NK-92 (cell line): ENCODE data around the gene LGR6.

Experiments used
- DNase-seq: peaks from one replicate; lab custom pipeline; 2025; ENCODE audit not compliant: unreplicated experiment; lab: John Stamatoyannopoulos, UW

The LGR6 gene

GRCh38 chr1:202365092-202365815, 171.7 kb downstream of the LGR6 start:
- DNase-seq = no peak

- DNase-seq = no peak
Measured at GRCh38 chr1:202367271-202367670, 173.7 kb downstream of the LGR6 start.
